GM12878 (cell line): Measurements from ENCODE around the gene SLC2A8. TPM values are rescaled to one million over a fixed set of nuclear protein-coding genes. Genes with fewer than 3 reads are reported as not detected.

Source experiments
- ATAC-seq: fragments of 200-7000 bp; cut with Tn5 transposase; 3 replicates; pipeline ENCODE4 v1.9.1; 2020; ENCODE audit warnings: mild to moderate bottlenecking, moderate library complexity
- BruUV-seq: library from RNA; stranded (reverse); fragments of 400-500 nt; replicated peaks from 2 replicates; lab custom pipeline; 2021; lab: Mats Ljungman, UMichigan
- CTCF ChIA-PET: fragments of 300-600 bp; sonication (Branson Sonifier 250); formaldehyde crosslinking; extraction: SDS; loops from one replicate; lab custom pipeline; 2021; ENCODE audit warnings: inconsistent platforms; lab: Yijun Ruan, JAX
- POLR2A ChIA-PET: fragments of 350-600 bp; formaldehyde crosslinking; extraction: SDS; loops from one replicate; lab custom pipeline; 2021; ENCODE audit warnings: inconsistent platforms; lab: Charles Lee
- RAD21 ChIA-PET: fragments of 300-600 bp; sonication (Branson Sonifier 250); formaldehyde crosslinking; loops from one replicate; lab custom pipeline; 2023; ENCODE audit warnings: antibody characterized with exemption; ENCODE audit not compliant: unreplicated experiment; lab: Charles Lee
- SMC1A ChIA-PET: fragments of 300-600 bp; sonication (Branson Sonifier 250); formaldehyde crosslinking; loops from one replicate; lab custom pipeline; 2023; ENCODE audit not compliant: unreplicated experiment, uncharacterized antibody; lab: Charles Lee
- DNase-seq: peaks from one replicate; pipeline ENCODE4 v3.0.0-alpha.2; 2011; ENCODE audit warnings: low read depth, low spot score
- FAIRE-seq: peaks from 3 replicates; lab custom pipeline; 2011; peaks lifted over from hg19 to GRCh38; lab: Jason Lieb, UNC
- H2AFZ ChIP-seq: 2 replicates; pipeline ENCODE4 v1.6.0; 2011; ENCODE audit warnings: low read depth, low read length, control low read depth; ENCODE audit not compliant: control insufficient read depth
- H3K27ac ChIP-seq: 2 replicates; pipeline ENCODE4 v1.5.1; 2011; ENCODE audit warnings: control low read depth; ENCODE audit not compliant: control insufficient read depth, insufficient read depth
- H3K27me3 ChIP-seq, 2 experiments: replicated peaks in 1 of 2; 2 replicates each; pipeline versions ENCODE4 v1.6.0 to v1.6.1; 2011; ENCODE audit warnings: low read length in 1 of 2; ENCODE audit not compliant: control insufficient read depth in 2 of 2, insufficient read depth in 2 of 2
- H3K36me3 ChIP-seq, 2 experiments: 2 replicates each; pipeline ENCODE4 v1.5.1; 2011; ENCODE audit warnings: low read length in 1 of 2; ENCODE audit not compliant: control insufficient read depth in 2 of 2, insufficient read depth in 2 of 2
- H3K4me1 ChIP-seq: 2 replicates; pipeline ENCODE4 v1.6.1; 2011; ENCODE audit warnings: mild to moderate bottlenecking, low read length, moderate library complexity, mixed read lengths; ENCODE audit not compliant: control insufficient read depth, insufficient read depth
- H3K4me2 ChIP-seq: 2 replicates; pipeline ENCODE4 v1.6.0; 2011; ENCODE audit warnings: control low read depth; ENCODE audit not compliant: control insufficient read depth, insufficient read depth
- H3K4me3 ChIP-seq: fragments of 200-600 bp; sonication (generic); 2 replicates; pipeline ENCODE4 v1.5.1; 2016
- H3K79me2 ChIP-seq: 2 replicates; pipeline ENCODE4 v1.6.0; 2011; ENCODE audit warnings: low read length; ENCODE audit not compliant: control insufficient read depth, insufficient read depth
- H3K9ac ChIP-seq: 2 replicates; pipeline ENCODE4 v1.8.0; 2011; ENCODE audit warnings: low read length, control low read depth, mixed read lengths; ENCODE audit not compliant: control insufficient read depth, insufficient read depth
- H3K9me3 ChIP-seq: replicated peaks from 3 replicates; pipeline ENCODE4 v1.5.1; 2011; ENCODE audit warnings: mild to moderate bottlenecking, low read length; ENCODE audit not compliant: control insufficient read depth, insufficient read depth
- H4K20me1 ChIP-seq: 2 replicates; pipeline ENCODE4 v1.6.0; 2011; ENCODE audit not compliant: control insufficient read depth, insufficient read depth
- CBFB ChIP-seq: IDR thresholded peaks from 2 replicates; pipeline ENCODE4 v1.6.1; 2016; ENCODE audit warnings: antibody characterized with exemption, low read depth
- EED ChIP-seq: sonication (generic); IDR thresholded peaks from 2 replicates; pipeline ENCODE4 v1.6.1; 2016; ENCODE audit warnings: antibody characterized with exemption, low read depth
- IKZF1 ChIP-seq: fragments of 450-650 bp; conservative IDR thresholded peaks from 2 replicates; pipeline ENCODE4 v1.6.1; 2017; ENCODE audit warnings: antibody characterized with exemption, mild to moderate bottlenecking
- POLR2AphosphoS2 ChIP-seq: IDR thresholded peaks from 2 replicates; pipeline ENCODE4 v1.6.1; 2011; ENCODE audit warnings: low read depth, mild to moderate bottlenecking, low read length, improper control_type of control experiment, moderate library complexity
- RCOR1 ChIP-seq: conservative IDR thresholded peaks from 2 replicates; pipeline ENCODE4 v1.6.1; 2012; ENCODE audit warnings: low read depth, low read length, improper control_type of control experiment
- TCF12 ChIP-seq: IDR thresholded peaks from 2 replicates; pipeline ENCODE4 v1.6.1; 2011; ENCODE audit warnings: low read depth, mild to moderate bottlenecking, low read length
- ZNF274 ChIP-seq: IDR thresholded peaks from one replicate; pipeline ENCODE4 v1.8.0; 2011; ENCODE audit not compliant: insufficient read length, insufficient read depth
- WGBS: methylation state at CpG from one replicate; pipeline ENCODE4 v1.1.6; 2016; ENCODE audit warnings: low lambda C conversion rate; ENCODE audit not compliant: insufficient replicate concordance, insufficient coverage; ENCODE audit errors: missing lambda C conversion rate; 5-methylcytosine and 5-hydroxymethylcytosine counted together
- in situ Hi-C: fragments of 300-500 bp; cut with MboI; formaldehyde crosslinking; loops from 9 replicates; pipeline ENCODE4 v1.14.3; 2018; ENCODE audit warnings: mixed read lengths
- intact Hi-C: fragments of 100-400 bp; cut with micrococcal nuclease; formaldehyde crosslinking; loops from one replicate; pipeline ENCODE4 v1.14.2; 2022; ENCODE audit not compliant: unreplicated experiment
- polyA plus RNA-seq, 11 experiments: library from polyadenylated mRNA; depleted of rRNA in 4 of 11; unstranded in 6 of 11; stranded (reverse) in 5 of 11; fragments of >200 nt; fragmentation: Nextera tagmentation in 4 of 11; fragmentation: Illumina TruSeq in 1 of 11; extraction: Ambion mirVana in 4 of 11; extraction: Trizol in 1 of 11; gene quantifications; 1 replicate in 1 of 11; 2 replicates in 10 of 11; pipeline versions ENCODE4 v1.2.1 to v1.2.3, GENCODE V29; 2011 to 2016; ENCODE audit warnings: inconsistent platforms in 2 of 11, missing spikeins in 2 of 11, low read depth in 1 of 11
- total RNA-seq, 4 experiments: library from RNA; depleted of rRNA in 3 of 4; stranded (reverse); fragments of >200 nt in 3 of 4; fragmentation: Illumina TruSeq in 1 of 4; extraction: Trizol in 1 of 4; gene quantifications; 2 replicates each; pipeline versions ENCODE4 v1.2.1 to v1.2.3, GENCODE V29; 2013 to 2021
- TF ChIP-seq, protein P1 (sequence below): IDR thresholded peaks from 2 replicates; pipeline ENCODE4 v1.6.1; 2012; ENCODE audit warnings: mild to moderate bottlenecking, low read depth, low read length
- TF ChIP-seq, protein P2 (sequence below): fragments of 150-350 bp; IDR thresholded peaks from 2 replicates; pipeline ENCODE4 v1.6.1; 2016; ENCODE audit warnings: low read depth, low read length

The SLC2A8 gene
- total and polyA plus RNA-seq, 10 of the 15 experiments (the other 5 are each of a cell fraction or from before 2014, with no cell fraction given): 0.31 to 22.7 (median 10.0) TPM

- in situ Hi-C loops: no loop called here
- POLR2A ChIA-PET: interaction anchor here (0.5 kb wide), 1 partner anchor 105 kb away, joined by 4 read pairs; no protein-coding TSS in a partner anchor
- BruUV-seq: no TSS peak
These were observed 6.7 kb downstream of the SLC2A8 start for GRCh38 chr9:127403507-127404192.

More at GRCh38 chr9:127403507-127404192, 6.7 kb downstream of the SLC2A8 start:
- H3K4me3 ChIP-seq: no peak overlapping the region
- no peak for ATAC-seq
- H3K9ac ChIP-seq: no peak overlapping the region
- no peak for DNase-seq
- no peaks in the 10 kb centered on the region for H3K9me3 ChIP-seq
- H3K27me3 ChIP-seq: no peaks in the 10 kb centered on the region
- intact Hi-C loops: no loop called here
- FAIRE-seq: no peak
- ChIA-PET SMC1A (no interaction called here), RAD21 (no interaction called here), CTCF (no interaction called here)
- no peak overlapping the region for H2AFZ ChIP-seq
- 88% methylated on average over 22 of the region's 22 CpGs for WGBS
- H3K36me3 ChIP-seq: peaks cover 0 to 3% of the 10 kb centered on the region in 2 experiments; a peak in 2 of 4 replicates
- TF ChIP-seq, protein P1, sequence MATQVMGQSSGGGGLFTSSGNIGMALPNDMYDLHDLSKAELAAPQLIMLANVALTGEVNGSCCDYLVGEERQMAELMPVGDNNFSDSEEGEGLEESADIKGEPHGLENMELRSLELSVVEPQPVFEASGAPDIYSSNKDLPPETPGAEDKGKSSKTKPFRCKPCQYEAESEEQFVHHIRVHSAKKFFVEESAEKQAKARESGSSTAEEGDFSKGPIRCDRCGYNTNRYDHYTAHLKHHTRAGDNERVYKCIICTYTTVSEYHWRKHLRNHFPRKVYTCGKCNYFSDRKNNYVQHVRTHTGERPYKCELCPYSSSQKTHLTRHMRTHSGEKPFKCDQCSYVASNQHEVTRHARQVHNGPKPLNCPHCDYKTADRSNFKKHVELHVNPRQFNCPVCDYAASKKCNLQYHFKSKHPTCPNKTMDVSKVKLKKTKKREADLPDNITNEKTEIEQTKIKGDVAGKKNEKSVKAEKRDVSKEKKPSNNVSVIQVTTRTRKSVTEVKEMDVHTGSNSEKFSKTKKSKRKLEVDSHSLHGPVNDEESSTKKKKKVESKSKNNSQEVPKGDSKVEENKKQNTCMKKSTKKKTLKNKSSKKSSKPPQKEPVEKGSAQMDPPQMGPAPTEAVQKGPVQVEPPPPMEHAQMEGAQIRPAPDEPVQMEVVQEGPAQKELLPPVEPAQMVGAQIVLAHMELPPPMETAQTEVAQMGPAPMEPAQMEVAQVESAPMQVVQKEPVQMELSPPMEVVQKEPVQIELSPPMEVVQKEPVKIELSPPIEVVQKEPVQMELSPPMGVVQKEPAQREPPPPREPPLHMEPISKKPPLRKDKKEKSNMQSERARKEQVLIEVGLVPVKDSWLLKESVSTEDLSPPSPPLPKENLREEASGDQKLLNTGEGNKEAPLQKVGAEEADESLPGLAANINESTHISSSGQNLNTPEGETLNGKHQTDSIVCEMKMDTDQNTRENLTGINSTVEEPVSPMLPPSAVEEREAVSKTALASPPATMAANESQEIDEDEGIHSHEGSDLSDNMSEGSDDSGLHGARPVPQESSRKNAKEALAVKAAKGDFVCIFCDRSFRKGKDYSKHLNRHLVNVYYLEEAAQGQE: no peak
- no peak for TF ChIP-seq RCOR1
- TF ChIP-seq TCF12: no peak
- no peak for TF ChIP-seq IKZF1
- no peak for TF ChIP-seq CBFB
- TF ChIP-seq POLR2AphosphoS2: no peak
- no peak for TF ChIP-seq ZNF274
- no peak for TF ChIP-seq EED
- TF ChIP-seq, protein P2, sequence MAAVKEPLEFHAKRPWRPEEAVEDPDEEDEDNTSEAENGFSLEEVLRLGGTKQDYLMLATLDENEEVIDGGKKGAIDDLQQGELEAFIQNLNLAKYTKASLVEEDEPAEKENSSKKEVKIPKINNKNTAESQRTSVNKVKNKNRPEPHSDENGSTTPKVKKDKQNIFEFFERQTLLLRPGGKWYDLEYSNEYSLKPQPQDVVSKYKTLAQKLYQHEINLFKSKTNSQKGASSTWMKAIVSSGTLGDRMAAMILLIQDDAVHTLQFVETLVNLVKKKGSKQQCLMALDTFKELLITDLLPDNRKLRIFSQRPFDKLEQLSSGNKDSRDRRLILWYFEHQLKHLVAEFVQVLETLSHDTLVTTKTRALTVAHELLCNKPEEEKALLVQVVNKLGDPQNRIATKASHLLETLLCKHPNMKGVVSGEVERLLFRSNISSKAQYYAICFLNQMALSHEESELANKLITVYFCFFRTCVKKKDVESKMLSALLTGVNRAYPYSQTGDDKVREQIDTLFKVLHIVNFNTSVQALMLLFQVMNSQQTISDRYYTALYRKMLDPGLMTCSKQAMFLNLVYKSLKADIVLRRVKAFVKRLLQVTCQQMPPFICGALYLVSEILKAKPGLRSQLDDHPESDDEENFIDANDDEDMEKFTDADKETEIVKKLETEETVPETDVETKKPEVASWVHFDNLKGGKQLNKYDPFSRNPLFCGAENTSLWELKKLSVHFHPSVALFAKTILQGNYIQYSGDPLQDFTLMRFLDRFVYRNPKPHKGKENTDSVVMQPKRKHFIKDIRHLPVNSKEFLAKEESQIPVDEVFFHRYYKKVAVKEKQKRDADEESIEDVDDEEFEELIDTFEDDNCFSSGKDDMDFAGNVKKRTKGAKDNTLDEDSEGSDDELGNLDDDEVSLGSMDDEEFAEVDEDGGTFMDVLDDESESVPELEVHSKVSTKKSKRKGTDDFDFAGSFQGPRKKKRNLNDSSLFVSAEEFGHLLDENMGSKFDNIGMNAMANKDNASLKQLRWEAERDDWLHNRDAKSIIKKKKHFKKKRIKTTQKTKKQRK: no peak
- H3K79me2 ChIP-seq: no peaks in the 10 kb centered on the region
- no peaks in the 10 kb centered on the region for H3K4me1 ChIP-seq
- no peak overlapping the region for H3K27ac ChIP-seq
- H4K20me1 ChIP-seq: no peaks in the 10 kb centered on the region
- H3K4me2 ChIP-seq: no peak overlapping the region
